Heart right ventricle (tissue), 16 donors: Measurements from ENCODE around the gene CD200R1. TPM values are rescaled to one million over a fixed set of nuclear protein-coding genes. Genes with fewer than 3 reads are reported as not detected.

Source experiments
- ATAC-seq, 8 donors: fragments of 200-7000 bp; cut with Tn5 transposase; one replicate each; pipeline ENCODE4 v1.9.1; 2020; ENCODE audit warnings: mild to moderate bottlenecking in 8 of 8, moderate library complexity in 8 of 8, moderate number of reproducible peaks in 1 of 8
- DNase-seq, 2 donors: peaks; one replicate each; pipeline ENCODE4 v3.0.0-alpha.2; 2020
- H3K27ac ChIP-seq, 10 donors: fragments of 200-600 bp; sonication (generic) in 2 of 10; one replicate each; pipeline versions ENCODE4 v1.5.0 to v1.8.0; 2020 to 2022; ENCODE audit warnings: mild to moderate bottlenecking in 3 of 10
- H3K27me3 ChIP-seq, 7 donors: fragments of 200-600 bp; one replicate each; pipeline ENCODE4 v1.8.0; 2021 to 2022; ENCODE audit warnings: mild to moderate bottlenecking in 2 of 7
- H3K36me3 ChIP-seq, 9 donors: fragments of 200-600 bp; sonication (generic) in 1 of 9; one replicate each; pipeline versions ENCODE4 v1.5.0 to v1.8.0; 2020 to 2022; ENCODE audit warnings: mild to moderate bottlenecking in 2 of 9
- H3K4me1 ChIP-seq, 9 donors: fragments of 200-600 bp; sonication (generic) in 1 of 9; one replicate each; pipeline versions ENCODE4 v1.5.0 to v1.8.0; 2020 to 2022; ENCODE audit warnings: mild to moderate bottlenecking in 4 of 9
- H3K4me3 ChIP-seq, 10 donors: fragments of 200-600 bp; sonication (generic) in 2 of 10; one replicate each; pipeline versions ENCODE4 v1.5.0 to v1.8.0; 2020 to 2022; ENCODE audit warnings: mild to moderate bottlenecking in 7 of 10, moderate library complexity in 2 of 10
- H3K9me3 ChIP-seq, 11 donors: fragments of 200-600 bp in 10 of 11; sonication (generic) in 2 of 11; one replicate each; pipeline versions ENCODE4 v1.5.0 to v1.8.0; 2013 to 2022; ENCODE audit warnings: mild to moderate bottlenecking in 2 of 11, control low read depth in 1 of 11, moderate library complexity in 1 of 11
- whole genome bisulfite sequencing, 2 donors: extraction: QIAGEN DNeasy Blood & Tissue Kit; methylation state at CpG; one replicate each; pipeline ENCODE4 v1.1.7; 2013; ENCODE audit warnings: inconsistent platforms in 1 of 2; 5-methylcytosine and 5-hydroxymethylcytosine counted together
- intact Hi-C, 10 donors: fragments of 100-400 bp; cut with DNase I; formaldehyde crosslinking; loops; one replicate each; pipeline versions ENCODE4 v1.11.1 to v1.14.2; 2022
- polyA plus RNA-seq, 2 donors: library from polyadenylated mRNA; stranded (reverse); fragments of 200-250 nt; gene quantifications; one replicate each; pipeline ENCODE4 v1.2.3, GENCODE V29; 2013
- total RNA-seq, 10 donors: library from RNA; stranded (reverse); fragmentation: NEBNext Ultra II Directional in 3 of 10; extraction: Animal tissue kit (Norgen Biotek cat#: 25700) in 3 of 10; gene quantifications; one replicate each; pipeline versions ENCODE4 v1.2.1 to v1.2.4, GENCODE V29; 2021 to 2023
- TF ChIP-seq, protein P1 (sequence below), 9 donors: fragments of 200-600 bp; sonication (generic) in 2 of 9; IDR thresholded peaks; one replicate each; pipeline versions ENCODE4 v1.5.0 to v1.8.0; 2021 to 2022; ENCODE audit warnings: antibody characterized with exemption in 9 of 9, mild to moderate bottlenecking in 5 of 9, moderate library complexity in 1 of 9
- donor health status: Arrhythmogenic right ventricular cardiomyopathy.
- donor health status: ischemic (EF 13 %, LVEDD 7.1; RV severe dilation, severe dysfunction).
- donor health status: healthy with polysubstance abuse.
- donor health status: DM: no; HTN: yes; CAD: no.
- donor health status: DM: no; HTN: no; CAD: no.
- donor health status: ischemic (EF 25% LVEDD 6.9; RV normal size, moderate dysfunction).
- donor health status: ischemic (EF 25% LVEDD 5.7; RV mildly dilated, moderate dysfunction).
- donor health status: healthy.
- donor health status: DM: yes; HTN: yes; CAD: no.
- donor health status: Ischemic cardiomyopathy.
- donor health status: ischemic (EF 35%, LVEDD 5.7; RV mildly dilated, moderate dysfunction).
- donor health status: nonischemic (EF 11% LVEDD 7.7; RV severe dilation, severe dysfunction).
- donor health status: DM: yes; HTN: yes; CAD: no.
- donor health status: PGD.
- donor health status: ischemic (EF 29% LVEDD 5.4; RV normal size, mild dysfunction).
- donor health status: nonischemic (EF 23%, LVEDD 6.1; RV moderate dilation, normal function).

Gene CD200R1
- total and polyA plus RNA-seq, 12 donors = 0.07 to 2.6 (median 0.45) TPM

- Histone ChIP-seq H3K4me3 (no peak overlapping the region), H3K27ac (no peak overlapping the region), H3K4me1 (no peaks in the 10 kb centered on the region), H3K36me3 (no peaks in the 10 kb centered on the region), H3K27me3 (peaks cover 0 to 5% (median 0%) of the 10 kb centered on the region in 7 donors), H3K9me3 (peaks cover 0 to 3% (median 0%) of the 10 kb centered on the region in 11 donors)
- intact Hi-C loops = no loop called here
- ATAC-seq = no peak
- 75 to 78% methylated on average over 5 of the region's 5 CpGs for WGBS, 2 donors
- TF ChIP-seq, protein P1, sequence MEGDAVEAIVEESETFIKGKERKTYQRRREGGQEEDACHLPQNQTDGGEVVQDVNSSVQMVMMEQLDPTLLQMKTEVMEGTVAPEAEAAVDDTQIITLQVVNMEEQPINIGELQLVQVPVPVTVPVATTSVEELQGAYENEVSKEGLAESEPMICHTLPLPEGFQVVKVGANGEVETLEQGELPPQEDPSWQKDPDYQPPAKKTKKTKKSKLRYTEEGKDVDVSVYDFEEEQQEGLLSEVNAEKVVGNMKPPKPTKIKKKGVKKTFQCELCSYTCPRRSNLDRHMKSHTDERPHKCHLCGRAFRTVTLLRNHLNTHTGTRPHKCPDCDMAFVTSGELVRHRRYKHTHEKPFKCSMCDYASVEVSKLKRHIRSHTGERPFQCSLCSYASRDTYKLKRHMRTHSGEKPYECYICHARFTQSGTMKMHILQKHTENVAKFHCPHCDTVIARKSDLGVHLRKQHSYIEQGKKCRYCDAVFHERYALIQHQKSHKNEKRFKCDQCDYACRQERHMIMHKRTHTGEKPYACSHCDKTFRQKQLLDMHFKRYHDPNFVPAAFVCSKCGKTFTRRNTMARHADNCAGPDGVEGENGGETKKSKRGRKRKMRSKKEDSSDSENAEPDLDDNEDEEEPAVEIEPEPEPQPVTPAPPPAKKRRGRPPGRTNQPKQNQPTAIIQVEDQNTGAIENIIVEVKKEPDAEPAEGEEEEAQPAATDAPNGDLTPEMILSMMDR (IDR thresholded peaks at IDR 0.05) = no peak
- no peak for DNase-seq
Measured at GRCh38 chr3:112894258-112894657, 80.6 kb downstream of the CD200R1 start.

DNA sequence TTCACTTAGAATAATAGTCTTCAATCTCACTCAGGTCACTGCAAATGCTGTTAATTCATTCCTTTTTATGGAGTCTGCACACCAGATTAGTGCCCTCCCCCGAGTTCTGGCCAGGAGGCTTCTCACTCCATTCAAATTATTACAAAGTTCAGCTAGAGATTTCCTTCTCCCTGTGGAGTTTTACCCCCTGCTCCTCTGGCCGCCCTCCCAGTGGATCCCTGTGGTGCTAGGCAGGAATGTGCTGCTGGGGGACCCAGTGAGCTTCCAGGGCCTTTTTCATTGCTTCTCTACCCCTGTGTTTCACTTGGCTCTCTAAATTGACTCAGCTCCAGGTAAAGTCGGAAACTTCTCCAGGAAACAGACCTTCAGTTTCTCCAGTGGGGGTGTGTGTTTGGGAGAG lies 85.5 kb downstream of the CD200R1 start:
- TF ChIP-seq, protein P1 (IDR thresholded peaks at IDR 0.05) = no peak
- H3K27me3 ChIP-seq = peaks cover 0 to 6% (median 0%) of the 10 kb centered on the region in 7 donors
- no peaks in the 10 kb centered on the region for H3K36me3 ChIP-seq
- intact Hi-C loops = no loop called here
- 42 to 53% methylated on average over 3 of the region's 3 CpGs for WGBS, 2 donors
- no peak overlapping the region for H3K4me3 ChIP-seq
- no peaks in the 10 kb centered on the region for H3K4me1 ChIP-seq
- H3K27ac ChIP-seq = no peak overlapping the region
- DNase-seq = no peak
- no peak for ATAC-seq
- H3K9me3 ChIP-seq = peaks cover 0 to 3% (median 0%) of the 10 kb centered on the region in 11 donors

DNA sequence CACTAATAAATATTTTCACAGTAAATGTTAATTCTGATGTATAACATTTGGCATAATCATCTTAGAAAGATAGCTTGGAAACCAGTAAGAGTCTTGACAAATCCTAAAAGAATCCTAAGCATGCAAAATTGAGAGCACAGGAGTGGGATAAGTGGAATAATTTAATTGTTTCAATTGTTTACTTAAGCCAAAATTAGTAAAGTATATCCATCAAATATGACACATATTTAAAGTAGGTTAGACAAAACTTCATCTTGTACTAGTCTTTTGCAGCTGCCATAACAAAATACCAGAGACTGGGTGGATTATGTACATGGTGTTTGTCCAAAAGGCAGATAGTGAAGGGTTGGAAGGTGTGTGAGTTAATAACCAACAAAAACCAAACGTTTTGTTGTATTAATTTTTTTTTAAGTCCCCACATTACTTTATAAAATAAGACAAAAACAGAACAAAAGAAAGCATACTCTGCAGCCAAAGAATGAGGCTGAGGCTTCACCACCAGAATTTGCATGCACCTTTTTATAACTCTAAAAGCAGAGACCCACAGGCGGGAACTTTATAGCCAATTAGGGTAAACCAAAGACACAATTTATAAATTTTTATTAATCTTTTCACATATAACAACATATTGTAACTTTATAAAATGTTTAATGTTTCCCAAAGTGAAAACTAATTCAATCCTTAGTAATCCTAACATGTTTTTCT lies 86.4 kb downstream of the CD200R1 start:
- Histone ChIP-seq H3K27me3 (peaks cover 0 to 6% (median 0%) of the 10 kb centered on the region in 7 donors), H3K27ac (no peak overlapping the region), H3K4me3 (no peak overlapping the region), H3K36me3 (no peaks in the 10 kb centered on the region), H3K9me3 (peaks cover 0 to 3% (median 0%) of the 10 kb centered on the region in 11 donors), H3K4me1 (no peaks in the 10 kb centered on the region)
- DNase-seq = no peak
- WGBS, 2 donors = 51 to 58% methylated on average over 2 of the region's 2 CpGs
- no peak for ATAC-seq
- TF ChIP-seq, protein P1 (IDR thresholded peaks at IDR 0.05) = no peak
- intact Hi-C loops = no loop called here

DNA sequence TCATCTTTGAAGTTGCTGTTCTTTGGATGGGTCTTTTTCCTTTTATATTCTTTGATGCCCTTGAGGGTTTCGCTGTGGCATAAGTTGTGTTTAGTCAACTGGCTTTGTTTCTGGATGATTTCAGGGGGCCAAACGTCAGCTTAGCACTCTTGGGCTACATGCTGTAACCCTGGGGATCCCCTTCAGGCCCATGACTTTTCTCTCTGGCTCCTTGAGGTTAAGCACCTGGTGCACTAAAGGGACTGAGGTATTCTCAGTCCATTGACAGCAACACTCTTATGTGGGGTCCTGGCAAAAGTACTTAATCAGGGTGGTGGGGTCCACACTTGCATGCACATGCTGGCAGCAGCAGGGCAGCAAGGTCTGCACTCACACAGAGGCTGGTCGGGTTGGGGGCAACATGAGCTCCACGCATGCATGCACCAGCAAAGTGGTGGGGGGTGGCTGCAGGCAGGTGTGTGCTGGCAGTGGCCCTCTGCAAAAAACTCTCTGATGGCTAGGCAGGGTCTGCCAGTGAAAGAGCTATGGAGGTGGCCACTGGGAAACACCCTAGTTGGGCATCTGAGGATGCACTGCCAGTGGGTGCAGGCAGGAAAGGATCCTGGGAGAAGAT lies 90.1 kb downstream of the CD200R1 start:
- ATAC-seq (no peak), DNase-seq (no peak)
- peaks cover 0 to 6% (median 0%) of the 10 kb centered on the region in 7 donors for H3K27me3 ChIP-seq
- TF ChIP-seq, protein P1 (IDR thresholded peaks at IDR 0.05) = no peak
- H3K4me3 ChIP-seq = no peak overlapping the region
- peaks cover 0 to 3% (median 0%) of the 10 kb centered on the region in 11 donors for H3K9me3 ChIP-seq
- H3K4me1 ChIP-seq = no peaks in the 10 kb centered on the region
- intact Hi-C loops = no loop called here
- no peak overlapping the region for H3K27ac ChIP-seq
- WGBS, 2 donors = 72 to 76% methylated on average over 4 of the region's 4 CpGs
- no peaks in the 10 kb centered on the region for H3K36me3 ChIP-seq
